GM19324 (cell line): Measurements from ENCODE around the gene PTRH1.

Experiments used
- ATAC-seq: cut with Tn5 transposase; IDR thresholded peaks from one replicate; pipeline ENCODE4 v1.9.1; 2021; ENCODE audit warnings: mild to moderate bottlenecking, moderate library complexity; ENCODE audit not compliant: unreplicated experiment, low FRiP score

Gene PTRH1

DNA sequence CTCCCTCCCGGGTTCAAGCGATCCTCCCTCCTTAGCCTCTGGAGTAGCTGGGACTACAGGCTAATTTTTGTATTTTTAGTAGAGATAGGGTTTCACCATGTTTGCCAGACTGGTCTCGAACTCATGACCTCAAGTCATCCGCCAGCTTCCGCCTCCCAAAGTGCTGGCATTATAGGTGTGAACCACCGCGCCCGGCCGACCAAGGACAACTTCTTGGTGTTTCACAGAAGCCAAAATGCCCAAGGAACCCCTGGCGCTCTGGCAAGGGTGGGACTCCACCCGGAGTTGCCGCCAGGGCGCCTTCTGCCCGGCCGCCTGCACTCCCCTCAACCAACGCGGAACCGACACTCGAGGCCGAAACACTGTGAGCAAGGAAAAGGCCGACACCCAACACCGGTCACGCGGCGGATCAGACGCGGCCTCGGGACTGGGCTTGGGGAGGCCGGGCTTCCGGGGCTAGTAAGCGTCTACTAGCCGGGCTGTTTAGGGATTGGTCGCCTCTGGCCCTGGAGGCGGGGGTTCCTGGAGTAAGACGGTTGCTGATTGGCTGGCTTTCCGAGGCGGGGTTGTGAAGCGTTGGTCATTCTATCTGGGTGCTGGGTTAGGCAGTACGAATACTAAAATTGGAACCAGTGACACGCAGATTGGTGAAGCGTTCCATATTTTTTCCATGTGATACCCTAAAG lies 16.3 kb downstream of the PTRH1 start:
- ATAC-seq, result peak; percentile 66

DNA sequence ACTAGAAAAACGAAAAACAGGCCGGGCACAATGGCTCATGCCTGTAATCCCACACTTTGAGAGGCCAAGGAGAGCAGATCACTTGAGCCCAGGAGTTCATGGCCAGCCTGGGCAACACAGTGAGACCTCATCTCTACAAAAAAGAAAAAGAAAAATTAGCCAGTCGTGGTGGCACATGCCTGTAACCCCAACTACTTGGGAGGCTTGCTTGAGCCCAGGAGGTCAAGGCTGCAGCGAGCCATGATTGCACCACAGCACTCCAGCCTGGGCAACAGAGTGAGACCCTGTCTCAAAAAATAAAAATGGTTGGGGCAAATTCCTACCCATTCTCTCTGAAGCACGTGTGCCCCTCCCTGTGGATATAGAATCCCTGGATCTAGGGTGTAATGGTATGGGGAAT lies 17.1 kb downstream of the PTRH1 start:
- no peak for ATAC-seq

GRCh38 chr9:127697575-127697974 lies 17.9 kb downstream of the PTRH1 start:
- ATAC-seq, result no peak

DNA sequence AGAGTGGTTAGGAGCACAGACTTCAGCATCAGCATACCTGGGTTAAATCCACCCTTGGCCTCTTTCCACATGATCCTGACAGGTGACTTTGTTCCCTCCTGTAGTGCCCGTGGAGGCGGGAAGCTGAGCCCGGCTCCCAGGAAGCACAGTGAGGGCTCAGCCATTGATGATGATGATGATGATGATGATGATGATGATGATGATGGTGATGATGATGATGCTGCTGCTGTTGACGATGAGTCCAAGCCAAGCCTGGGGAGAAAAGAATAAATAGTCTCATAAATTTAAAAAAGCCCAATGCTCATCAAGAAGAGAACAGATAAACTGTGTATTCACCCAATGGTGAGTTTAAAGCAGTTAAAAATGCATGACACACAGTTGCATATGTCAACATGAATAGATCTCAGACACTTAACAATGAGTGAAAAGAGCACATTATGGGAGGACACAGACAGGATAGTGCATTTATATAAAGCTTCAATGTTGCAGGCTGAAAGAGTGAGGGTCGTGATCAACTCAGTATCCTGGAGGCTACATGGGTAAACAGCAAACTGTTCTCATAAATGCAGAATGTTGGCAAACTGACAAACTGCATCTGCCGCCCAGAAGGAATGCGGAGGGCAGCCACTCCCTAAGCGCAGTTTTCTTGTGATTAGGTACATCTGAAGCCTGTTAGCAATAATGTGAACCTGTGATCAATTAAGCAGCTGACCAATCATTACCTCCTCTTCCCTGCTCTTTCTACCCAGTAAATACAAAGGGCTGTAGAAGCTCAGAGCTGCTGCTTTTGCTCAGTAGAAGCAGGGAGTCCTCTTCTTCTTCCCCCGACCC lies 20.4 kb downstream of the PTRH1 start:
- ATAC-seq, result no peak

- ATAC-seq, result no peak
Observed at GRCh38 chr9:127693697-127694096, 21.8 kb downstream of the PTRH1 start.

DNA sequence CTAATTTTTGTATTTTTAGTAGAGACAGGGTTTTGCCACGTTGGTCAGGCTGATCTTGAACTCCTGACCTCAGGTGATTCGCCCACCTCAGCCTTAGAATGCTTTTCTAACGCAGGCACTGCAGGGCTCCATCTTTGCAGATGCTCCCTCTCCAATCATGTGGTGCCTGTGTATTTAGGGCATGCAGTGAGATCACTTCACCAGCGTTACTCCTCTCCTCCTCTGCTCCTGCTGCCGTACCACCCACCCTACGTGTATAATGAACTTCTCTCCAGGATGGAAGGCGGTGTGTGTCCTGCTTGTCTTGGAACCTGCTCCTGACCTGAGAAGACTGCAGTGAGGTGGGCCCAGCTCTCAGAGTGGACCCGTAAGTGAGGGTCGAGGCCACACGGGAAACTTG lies 22.3 kb downstream of the PTRH1 start:
- no peak for ATAC-seq

- ATAC-seq, result no peak
Observed at GRCh38 chr9:127692071-127692470, 23.4 kb downstream of the PTRH1 start.

DNA sequence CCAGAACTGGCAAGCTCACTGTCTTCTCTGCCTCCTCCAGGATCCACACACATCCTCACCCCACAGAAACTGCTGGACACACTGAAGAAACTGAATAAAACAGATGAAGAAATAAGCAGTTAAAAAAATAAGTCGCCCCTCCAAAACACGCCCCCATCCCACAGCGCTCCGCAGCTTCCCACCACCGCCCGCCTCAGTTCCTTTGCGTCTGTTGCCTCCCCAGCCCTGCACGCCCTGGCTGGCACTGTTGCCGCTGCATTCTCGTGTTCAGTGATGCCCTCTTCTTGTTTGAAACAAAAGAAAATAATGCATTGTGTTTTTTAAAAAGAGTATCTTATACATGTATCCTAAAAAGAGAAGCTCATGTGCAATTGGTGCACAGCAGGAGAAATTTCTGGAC lies 24.7 kb downstream of the PTRH1 start:
- no peak for ATAC-seq

GRCh38 chr9:127689329-127690000 lies 26.0 kb downstream of the PTRH1 start:
- no peak for ATAC-seq

DNA sequence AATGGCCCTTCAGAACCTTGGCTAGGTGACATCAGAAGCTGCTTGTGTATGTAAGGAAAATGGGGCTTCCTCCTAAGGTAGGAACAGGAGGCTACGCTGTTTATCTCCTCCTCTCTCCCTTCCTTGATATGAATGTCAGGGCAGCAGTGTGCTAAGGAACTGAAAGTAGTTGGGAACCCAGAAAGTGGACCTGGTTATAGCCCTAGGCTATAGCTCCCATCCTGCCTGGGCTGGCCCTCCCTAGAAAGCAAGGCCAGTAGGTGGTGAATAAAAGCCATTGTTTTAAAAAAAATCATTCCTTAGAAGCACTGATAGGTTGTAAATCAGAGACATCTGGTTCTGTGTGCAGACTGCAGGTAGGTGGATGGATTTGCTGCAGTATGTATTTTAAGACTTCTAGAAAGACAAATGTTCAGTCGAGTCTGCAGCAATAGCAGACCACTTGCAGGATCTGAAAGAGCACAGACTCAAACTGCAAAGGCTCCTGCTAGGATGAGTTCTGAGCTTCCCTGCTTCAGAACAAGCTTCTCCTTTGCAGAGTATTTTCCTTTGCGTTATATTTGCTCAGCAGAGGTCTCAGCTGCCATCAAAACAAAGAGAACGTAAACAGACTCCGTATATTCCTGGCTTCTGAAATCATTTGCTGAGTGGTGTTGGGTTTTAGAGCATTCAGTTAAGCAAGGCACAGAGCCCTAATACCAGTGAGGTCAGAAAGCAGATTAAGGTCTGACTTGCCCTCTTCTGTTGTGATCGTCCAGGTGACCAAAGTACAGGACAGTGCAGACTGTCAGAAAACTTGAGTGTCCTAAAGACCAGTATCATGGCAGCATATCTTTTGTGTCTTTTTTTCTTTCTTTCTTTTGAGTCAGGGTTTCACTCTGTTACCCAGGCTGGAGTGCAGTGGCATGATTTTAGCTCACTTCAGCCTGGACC lies 28.7 kb downstream of the PTRH1 start:
- ATAC-seq, result no peak

DNA sequence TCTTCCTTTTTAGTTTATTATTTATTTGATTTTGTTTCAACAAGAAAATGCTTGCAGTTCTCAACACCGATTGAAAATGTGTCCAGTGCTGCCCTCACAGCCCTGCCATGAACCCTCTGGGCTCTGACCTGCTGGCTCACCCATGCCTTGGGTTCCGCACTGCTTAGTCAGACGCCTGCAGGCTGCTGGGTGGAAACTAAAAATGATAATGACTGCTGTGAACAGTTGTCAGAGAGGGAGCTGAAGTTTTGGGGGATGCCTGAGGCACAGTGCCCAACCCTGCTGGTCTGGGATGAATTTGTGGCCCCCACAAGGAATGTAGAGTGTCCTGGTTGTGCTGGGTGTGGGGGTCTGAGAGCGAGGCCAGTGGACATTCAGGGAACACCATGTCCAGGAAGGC lies 30.9 kb downstream of the PTRH1 start:
- no peak for ATAC-seq

- no peak for ATAC-seq
Observed at GRCh38 chr9:127683723-127684122, 31.7 kb downstream of the PTRH1 start.

- ATAC-seq, result no peak
Observed at GRCh38 chr9:127682351-127683136, 32.9 kb downstream of the PTRH1 start.

DNA sequence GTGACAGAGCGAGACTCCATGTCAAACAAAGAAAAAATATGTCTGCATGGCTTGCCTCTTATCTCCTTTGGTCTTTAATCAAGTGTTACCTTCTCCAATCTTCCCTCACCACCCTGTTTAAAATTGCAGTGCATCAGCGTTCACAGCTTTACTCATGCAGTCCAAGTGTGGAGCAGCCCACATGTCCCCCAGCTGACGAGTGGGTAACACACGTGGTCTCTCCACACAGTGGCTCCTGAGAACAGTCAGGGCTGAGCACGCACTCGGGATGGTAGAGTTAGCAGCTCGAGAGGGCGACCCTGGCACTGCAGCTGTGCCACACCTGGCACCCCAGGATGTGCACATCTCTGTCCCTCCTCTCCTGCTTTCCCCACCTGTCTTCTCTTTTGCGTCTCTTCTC lies 34.6 kb downstream of the PTRH1 start:
- ATAC-seq, result no peak

GRCh38 chr9:127680226-127680625 lies 35.2 kb downstream of the PTRH1 start:
- no peak for ATAC-seq

DNA sequence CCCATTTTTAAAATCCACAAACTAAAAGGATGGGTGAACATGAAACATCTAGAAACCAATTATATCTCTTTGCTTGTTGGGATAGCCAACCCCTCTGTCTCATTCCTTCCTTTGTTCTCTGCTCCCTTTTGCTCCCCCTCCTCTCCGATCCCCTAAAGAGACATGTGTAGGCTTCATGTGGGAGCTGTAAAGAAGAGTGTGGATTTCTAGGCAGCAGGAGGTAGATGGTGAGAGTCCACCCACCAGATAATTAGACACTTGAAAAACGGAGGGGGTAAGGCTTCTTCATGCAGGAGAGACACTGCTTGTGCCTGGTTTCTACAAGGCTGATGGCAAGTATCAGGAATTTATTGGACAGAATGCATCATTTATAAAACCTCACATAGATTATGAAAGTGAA lies 36.0 kb downstream of the PTRH1 start:
- no peak for ATAC-seq

DNA sequence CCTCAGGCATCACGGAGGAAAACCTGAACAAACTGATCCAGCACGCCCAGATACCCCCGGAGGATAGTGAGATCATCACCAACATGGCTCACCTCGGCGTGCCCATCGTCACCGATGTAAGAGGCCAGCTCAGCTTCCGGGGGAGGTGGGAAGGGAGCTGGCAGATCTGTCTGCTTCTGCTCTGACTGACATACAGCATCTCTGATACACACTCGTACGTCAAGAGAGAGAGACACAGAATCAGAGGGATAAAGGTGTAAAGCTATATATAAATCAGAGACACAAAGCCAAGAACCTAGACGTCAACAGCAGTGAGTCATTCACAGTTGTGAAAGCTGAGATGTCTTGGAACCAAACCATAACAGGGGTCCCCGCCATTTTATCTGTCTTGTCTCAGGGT lies 38.8 kb downstream of the PTRH1 start:
- ATAC-seq, result no peak

DNA sequence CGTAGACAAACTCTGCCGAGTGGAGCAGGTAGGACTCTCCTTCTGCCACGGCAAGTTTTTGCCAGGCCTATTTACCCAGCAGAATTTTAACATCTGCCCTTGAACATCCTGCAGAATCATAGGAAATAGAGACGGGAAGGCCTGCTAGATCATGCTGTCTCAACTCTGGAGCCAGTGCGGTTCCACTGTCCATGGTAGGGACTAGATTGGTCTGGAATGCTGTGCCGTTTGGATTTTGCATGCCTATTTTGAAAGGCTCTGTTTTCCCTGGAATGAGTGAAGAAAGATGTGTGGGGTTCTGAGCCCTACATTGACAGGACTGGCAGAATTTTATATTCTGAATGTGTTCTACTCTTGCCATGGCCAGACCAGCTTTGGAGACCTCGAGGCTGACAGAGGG lies 42.2 kb downstream of the PTRH1 start:
- no peak for ATAC-seq

GRCh38 chr9:127667906-127668305 lies 47.6 kb downstream of the PTRH1 start:
- no peak for ATAC-seq
